Measurements from ENCODE around the gene UBE2R2.

DNA sequence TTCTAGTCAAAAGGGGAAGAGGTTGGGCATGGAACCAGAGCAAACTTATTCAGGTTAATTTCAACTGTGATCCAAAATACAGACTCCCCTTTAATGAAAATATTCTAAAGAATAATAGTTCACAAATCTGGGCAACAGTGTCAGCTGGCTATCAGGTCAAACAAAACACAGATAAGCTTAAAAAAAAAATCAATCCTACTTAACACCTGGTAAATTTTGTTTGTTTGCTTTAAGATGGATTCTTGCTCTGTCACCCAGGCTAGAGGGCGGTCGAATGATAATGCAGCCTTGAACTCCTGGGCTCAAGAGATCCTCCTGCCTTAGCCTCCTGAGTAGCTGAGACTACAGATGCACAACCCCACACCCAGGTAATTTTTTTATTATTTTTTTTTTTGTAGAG is 142.8 kb downstream of the UBE2R2 start:
- TF ChIP-seq NR2C2 (IDR thresholded peaks at IDR 0.05; ENCODE audit: borderline replicate concordance, control insufficient read depth, insufficient read length, low read depth) (no peak), ETV6 (conservative IDR thresholded peaks at IDR 0.05 in 1 of 2, IDR thresholded peaks at IDR 0.05 in 1 of 2; ENCODE audit: borderline replicate concordance in 1 of 2, low read depth in 1 of 2) (no peak), POLR2A (IDR thresholded peaks at IDR 0.05; ENCODE audit: low read depth, low read length) (no peak), SREBF2 (IDR thresholded peaks at IDR 0.05; ENCODE audit: low read length) (no peak), TCF7 (IDR thresholded peaks at IDR 0.05; ENCODE audit: borderline replicate concordance) (no peak), BACH1 (IDR thresholded peaks at IDR 0.05; ENCODE audit: borderline replicate concordance) (no peak)
- TF ChIP-seq, protein P1, sequence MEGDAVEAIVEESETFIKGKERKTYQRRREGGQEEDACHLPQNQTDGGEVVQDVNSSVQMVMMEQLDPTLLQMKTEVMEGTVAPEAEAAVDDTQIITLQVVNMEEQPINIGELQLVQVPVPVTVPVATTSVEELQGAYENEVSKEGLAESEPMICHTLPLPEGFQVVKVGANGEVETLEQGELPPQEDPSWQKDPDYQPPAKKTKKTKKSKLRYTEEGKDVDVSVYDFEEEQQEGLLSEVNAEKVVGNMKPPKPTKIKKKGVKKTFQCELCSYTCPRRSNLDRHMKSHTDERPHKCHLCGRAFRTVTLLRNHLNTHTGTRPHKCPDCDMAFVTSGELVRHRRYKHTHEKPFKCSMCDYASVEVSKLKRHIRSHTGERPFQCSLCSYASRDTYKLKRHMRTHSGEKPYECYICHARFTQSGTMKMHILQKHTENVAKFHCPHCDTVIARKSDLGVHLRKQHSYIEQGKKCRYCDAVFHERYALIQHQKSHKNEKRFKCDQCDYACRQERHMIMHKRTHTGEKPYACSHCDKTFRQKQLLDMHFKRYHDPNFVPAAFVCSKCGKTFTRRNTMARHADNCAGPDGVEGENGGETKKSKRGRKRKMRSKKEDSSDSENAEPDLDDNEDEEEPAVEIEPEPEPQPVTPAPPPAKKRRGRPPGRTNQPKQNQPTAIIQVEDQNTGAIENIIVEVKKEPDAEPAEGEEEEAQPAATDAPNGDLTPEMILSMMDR (IDR thresholded peaks at IDR 0.05 in 2 of 3, conservative IDR thresholded peaks at IDR 0.05 in 1 of 3; ENCODE audit: control insufficient read depth in 2 of 3, extremely low read depth in 1 of 3, insufficient read depth in 1 of 3, low read depth in 3 of 3, low read length in 3 of 3), result no peak

Measured in GM12878 (cell line).